ENCODE measurements around the gene MT1X. TPM values are rescaled to one million over a fixed set of nuclear protein-coding genes. Genes with fewer than 3 reads are reported as not detected.

The MT1X gene
- total RNA-seq, 1 donor from 2014 or later = 18.8 TPM

DNA sequence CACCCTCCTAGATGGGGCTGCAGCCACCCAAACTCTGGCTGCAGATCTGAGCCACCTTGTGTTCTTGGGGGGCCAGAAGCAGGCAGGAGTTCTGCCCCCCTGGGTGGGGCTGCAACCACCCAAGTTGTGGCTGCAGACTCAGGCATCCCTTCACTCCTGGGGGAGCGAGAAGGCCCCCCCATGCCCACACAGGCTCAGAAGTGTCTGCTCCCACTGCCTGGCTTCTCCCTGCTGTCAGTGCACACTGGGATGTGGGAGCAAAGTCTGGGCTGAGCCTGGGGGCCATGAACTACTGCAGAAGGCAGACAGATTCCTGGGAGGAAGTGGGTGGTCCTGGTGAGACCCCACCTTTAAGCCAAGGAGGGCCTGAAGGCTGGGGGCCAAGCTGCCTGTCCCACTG, 13.0 kb downstream of the MT1X start:
- H3K36me3 Mint-ChIP-seq (ENCODE audit: low read depth) = no peaks in the 10 kb centered on the region
- no peak overlapping the region for H3K27ac Mint-ChIP-seq (ENCODE audit: unreplicated experiment)
- no peak for DNase-seq (ENCODE audit: low read depth, low spot score)
- no peaks in the 10 kb centered on the region for H3K4me1 Mint-ChIP-seq
- TF ChIP-seq, protein P1, sequence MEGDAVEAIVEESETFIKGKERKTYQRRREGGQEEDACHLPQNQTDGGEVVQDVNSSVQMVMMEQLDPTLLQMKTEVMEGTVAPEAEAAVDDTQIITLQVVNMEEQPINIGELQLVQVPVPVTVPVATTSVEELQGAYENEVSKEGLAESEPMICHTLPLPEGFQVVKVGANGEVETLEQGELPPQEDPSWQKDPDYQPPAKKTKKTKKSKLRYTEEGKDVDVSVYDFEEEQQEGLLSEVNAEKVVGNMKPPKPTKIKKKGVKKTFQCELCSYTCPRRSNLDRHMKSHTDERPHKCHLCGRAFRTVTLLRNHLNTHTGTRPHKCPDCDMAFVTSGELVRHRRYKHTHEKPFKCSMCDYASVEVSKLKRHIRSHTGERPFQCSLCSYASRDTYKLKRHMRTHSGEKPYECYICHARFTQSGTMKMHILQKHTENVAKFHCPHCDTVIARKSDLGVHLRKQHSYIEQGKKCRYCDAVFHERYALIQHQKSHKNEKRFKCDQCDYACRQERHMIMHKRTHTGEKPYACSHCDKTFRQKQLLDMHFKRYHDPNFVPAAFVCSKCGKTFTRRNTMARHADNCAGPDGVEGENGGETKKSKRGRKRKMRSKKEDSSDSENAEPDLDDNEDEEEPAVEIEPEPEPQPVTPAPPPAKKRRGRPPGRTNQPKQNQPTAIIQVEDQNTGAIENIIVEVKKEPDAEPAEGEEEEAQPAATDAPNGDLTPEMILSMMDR (conservative IDR thresholded peaks at IDR 0.05) = no peak
- H3K27me3 Mint-ChIP-seq (ENCODE audit: low read depth) = peaks cover 4% of the 10 kb centered on the region
- peaks cover 3% of the 10 kb centered on the region for H3K9me3 Mint-ChIP-seq
- no peak overlapping the region for H3K4me3 Mint-ChIP-seq

DNA sequence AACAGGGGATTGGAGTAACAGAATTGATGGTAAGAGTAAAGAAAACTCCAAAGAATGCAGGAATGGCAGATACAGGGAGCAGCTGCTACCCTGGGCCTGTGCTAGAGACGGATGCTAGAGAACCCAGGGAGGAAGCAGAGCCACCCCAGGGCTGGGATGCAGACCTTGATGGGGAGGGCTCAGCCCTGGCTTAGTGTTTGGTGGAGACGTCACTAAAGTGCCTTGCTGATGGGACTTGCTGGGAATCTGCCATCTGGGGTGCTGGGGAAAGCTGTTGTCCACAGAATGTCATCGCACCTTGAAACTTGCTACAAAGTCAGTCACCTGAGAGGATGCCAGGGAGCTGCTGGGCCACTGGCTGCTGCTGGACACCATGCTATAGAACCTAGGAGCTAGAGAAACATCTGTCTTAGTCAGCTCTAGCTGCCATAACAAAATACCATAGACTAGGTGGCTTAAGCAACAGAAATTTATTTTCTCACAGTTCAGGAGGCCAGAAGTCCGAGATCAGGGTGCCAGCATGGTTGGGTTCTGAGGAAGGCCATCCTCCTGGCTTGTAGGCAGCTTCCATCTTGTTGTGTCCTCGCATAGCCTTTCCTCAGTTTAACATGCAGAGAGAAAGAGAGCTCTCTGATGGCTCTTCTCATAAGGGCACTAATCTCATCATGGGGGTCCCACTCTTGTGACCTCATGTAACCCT, 15.3 kb downstream of the MT1X start:
- Mint-ChIP-seq H3K4me1 (peaks cover 7% of the 10 kb centered on the region), H3K36me3 (ENCODE audit: low read depth) (no peaks in the 10 kb centered on the region), H3K4me3 (no peak overlapping the region), H3K9me3 (no peaks in the 10 kb centered on the region), H3K27ac (ENCODE audit: unreplicated experiment) (no peak overlapping the region), H3K27me3 (ENCODE audit: low read depth) (no peaks in the 10 kb centered on the region)
- no peak for DNase-seq (ENCODE audit: low read depth, low spot score)
- TF ChIP-seq, protein P1 (conservative IDR thresholded peaks at IDR 0.05) = no peak

DNA sequence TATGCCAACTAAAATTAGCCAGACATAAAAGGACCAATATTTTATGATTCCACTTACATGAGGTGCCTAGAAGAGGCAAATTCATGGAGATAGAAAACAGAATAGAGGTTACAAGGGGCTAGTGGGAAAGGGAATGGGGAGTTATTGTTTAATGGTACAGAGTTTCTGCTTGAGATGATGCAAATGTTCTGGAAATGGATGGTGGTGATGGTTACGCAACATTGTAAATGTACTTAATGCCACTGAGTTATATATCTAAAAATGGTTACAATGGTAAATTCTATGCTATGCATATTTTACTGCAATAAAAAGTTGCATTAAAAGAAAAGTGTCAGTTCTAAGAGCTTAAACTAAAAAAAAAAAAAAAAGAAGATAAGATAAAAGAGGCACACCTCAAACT, 17.9 kb downstream of the MT1X start:
- Mint-ChIP-seq H3K27ac (ENCODE audit: unreplicated experiment) (no peak overlapping the region), H3K36me3 (ENCODE audit: low read depth) (no peaks in the 10 kb centered on the region)
- DNase-seq (ENCODE audit: low read depth, low spot score) = no peak

DNA sequence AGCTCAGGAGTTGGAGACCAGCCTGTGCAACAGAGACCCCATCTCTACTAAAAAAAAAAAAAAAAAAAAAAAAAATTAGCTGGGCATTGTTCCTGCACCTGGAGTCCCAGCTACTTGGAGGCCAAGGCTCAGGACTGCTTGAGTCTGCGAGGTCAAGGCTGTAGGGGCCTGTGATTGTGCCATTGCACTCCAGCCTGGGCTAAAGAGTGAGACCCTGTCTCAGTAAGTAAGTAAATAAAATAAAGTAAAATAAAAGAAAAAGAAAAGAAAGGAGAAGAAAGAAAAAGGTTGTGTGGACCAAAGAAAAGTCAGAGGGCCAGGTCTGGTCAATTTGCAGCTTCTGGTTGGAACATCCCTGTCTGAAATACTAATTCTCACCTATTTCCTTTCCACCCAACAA, 18.4 kb downstream of the MT1X start:
- DNase-seq (ENCODE audit: low read depth, low spot score) = no peak
- H3K4me3 Mint-ChIP-seq = no peak overlapping the region
- no peaks in the 10 kb centered on the region for H3K9me3 Mint-ChIP-seq
- TF ChIP-seq, protein P1 (conservative IDR thresholded peaks at IDR 0.05) = no peak
- no peaks in the 10 kb centered on the region for H3K27me3 Mint-ChIP-seq (ENCODE audit: low read depth)
- H3K27ac Mint-ChIP-seq (ENCODE audit: unreplicated experiment) = no peak overlapping the region
- H3K36me3 Mint-ChIP-seq (ENCODE audit: low read depth) = no peaks in the 10 kb centered on the region
- peaks cover 7% of the 10 kb centered on the region for H3K4me1 Mint-ChIP-seq

More for the DNA sequence above, 17.9 kb downstream of the MT1X start:
- H3K27me3 Mint-ChIP-seq (ENCODE audit: low read depth) = no peaks in the 10 kb centered on the region
- no peaks in the 10 kb centered on the region for H3K9me3 Mint-ChIP-seq
- TF ChIP-seq, protein P1 (conservative IDR thresholded peaks at IDR 0.05) = no peak
- no peak overlapping the region for H3K4me3 Mint-ChIP-seq
- H3K4me1 Mint-ChIP-seq = peaks cover 7% of the 10 kb centered on the region

DNA sequence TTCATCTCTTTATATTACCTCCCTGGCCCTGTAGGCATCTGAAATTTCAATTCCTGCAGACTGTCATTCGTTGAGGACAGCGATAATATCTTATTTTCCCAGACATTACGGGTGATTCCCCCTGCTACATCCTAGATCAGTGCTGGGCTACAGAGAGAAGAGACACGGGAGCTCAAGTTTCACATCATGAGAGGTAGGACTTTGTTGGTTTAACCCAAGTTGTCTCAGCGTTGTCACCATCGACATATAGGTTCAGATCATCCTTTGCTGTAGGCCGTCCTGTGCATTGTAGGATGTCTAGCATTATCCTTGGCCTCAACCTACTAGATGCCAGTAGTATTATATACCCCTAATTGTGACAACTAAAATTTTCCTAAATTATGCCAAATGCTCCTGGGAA, 19.3 kb downstream of the MT1X start:
- Mint-ChIP-seq H3K9me3 (no peaks in the 10 kb centered on the region), H3K27ac (ENCODE audit: unreplicated experiment) (no peak overlapping the region), H3K27me3 (ENCODE audit: low read depth) (no peaks in the 10 kb centered on the region), H3K4me3 (no peak overlapping the region), H3K4me1 (peaks cover 7% of the 10 kb centered on the region), H3K36me3 (ENCODE audit: low read depth) (no peaks in the 10 kb centered on the region)
- DNase-seq (ENCODE audit: low read depth, low spot score) = no peak
- TF ChIP-seq, protein P1 (conservative IDR thresholded peaks at IDR 0.05) = no peak
